HUDEP-2 (cell line): ENCODE measurements around the gene USP6NL.
A peak's percentile ranks its signal among the peaks of the same experiment; 100 is the strongest.

Source experiments
- DNase-seq, 76 experiments: peaks; one replicate each; lab custom pipeline; 2025; ENCODE audit not compliant: unreplicated experiment in 76 of 76; lab: John Stamatoyannopoulos, UW

USP6NL gene

GRCh38 chr10:11494923-11495322 is 116.5 kb downstream of the USP6NL start:
- DNase-seq, result peak in 3 of 76 experiments; percentile 2 to 7 (median 5)

DNA sequence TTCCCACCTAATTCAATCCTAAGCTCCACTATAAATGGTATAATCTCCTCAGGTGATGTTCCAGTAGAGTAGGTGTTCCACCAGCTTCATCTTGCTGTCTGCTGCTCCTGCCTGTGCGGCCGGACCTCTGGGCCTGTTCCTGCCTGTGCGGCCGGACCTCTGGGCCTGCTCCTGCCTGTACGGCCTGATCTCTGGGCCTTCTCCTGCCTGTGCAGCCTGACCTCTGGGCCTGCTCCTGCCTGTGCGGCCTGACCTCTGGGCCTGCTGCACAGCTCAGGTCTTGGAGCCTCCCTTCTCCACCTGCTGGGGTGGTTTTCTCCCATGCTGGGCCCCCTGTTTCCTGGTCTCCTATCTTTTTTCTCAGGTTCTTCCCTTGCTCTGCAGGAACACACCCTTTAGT is 117.8 kb downstream of the USP6NL start:
- no peak for DNase-seq

GRCh38 chr10:11491087-11491486 is 120.4 kb downstream of the USP6NL start:
- no peak for DNase-seq

- no peak for DNase-seq
Observed at GRCh38 chr10:11489591-11489990, 121.9 kb downstream of the USP6NL start.

DNA sequence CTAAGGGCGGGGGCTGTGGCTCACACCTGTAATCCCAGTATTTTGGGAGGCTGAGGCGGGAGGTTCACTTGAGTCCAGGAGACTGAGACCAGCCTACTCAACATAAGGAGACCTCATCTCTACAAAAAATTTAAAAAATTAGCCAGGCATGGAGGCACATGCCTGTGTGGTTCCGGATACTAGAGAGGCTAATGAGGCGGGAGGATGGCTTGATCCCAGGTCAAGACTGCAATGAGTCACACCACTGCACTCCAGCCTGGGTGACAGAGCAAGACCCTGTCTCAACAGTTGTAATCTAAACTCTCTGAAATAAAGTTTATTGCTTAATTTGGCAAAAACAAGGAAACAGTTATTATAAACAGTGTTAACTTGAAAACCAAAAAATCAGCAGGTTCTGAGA is 123.3 kb downstream of the USP6NL start:
- DNase-seq, result no peak

DNA sequence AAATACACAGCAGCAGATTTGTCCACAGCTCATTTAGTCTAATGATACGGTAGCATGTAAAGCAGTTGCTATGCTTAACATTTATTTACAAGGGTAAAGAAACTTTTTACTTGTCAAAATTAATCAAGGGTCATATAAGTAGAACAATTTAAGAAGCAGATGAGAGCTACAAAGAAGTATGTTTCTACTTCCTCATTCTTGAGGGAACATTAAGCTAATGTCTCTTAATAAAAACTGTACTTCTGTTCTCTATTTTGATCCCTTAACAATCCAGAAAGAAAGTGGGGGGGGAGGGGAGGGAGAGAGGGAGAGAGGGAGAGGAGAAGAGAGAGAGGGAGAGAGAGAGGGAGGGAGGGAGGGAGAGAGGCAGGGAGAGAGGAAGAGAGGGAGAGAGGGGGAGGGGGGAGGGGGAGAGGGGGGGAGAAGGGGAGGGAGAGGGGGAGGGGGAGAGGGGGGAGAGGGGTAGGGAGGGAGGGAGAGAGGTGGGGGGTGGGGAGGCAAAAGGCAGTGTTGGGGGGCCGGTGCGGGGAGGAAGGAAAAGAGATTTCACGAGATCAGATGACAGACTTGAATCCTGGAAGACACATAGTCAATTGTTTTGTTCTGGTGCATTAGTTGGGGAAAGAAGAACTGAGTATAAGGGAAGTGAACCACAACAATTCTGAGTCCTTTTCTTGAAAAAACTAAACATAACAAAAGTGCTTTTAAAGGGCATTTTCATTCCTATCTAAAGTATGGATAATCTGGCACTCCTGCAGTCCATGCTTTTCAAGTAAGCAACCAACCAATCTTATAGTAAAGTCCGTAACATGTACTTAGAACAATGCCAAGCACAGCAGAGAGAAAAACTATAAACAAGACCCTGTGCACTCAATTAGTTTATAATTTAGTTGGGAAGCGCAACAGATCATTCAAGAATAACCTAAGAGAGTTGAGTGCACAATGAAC is 128.0 kb downstream of the USP6NL start:
- no peak for DNase-seq

GRCh38 chr10:11482306-11482705 is 129.1 kb downstream of the USP6NL start:
- no peak for DNase-seq

DNA sequence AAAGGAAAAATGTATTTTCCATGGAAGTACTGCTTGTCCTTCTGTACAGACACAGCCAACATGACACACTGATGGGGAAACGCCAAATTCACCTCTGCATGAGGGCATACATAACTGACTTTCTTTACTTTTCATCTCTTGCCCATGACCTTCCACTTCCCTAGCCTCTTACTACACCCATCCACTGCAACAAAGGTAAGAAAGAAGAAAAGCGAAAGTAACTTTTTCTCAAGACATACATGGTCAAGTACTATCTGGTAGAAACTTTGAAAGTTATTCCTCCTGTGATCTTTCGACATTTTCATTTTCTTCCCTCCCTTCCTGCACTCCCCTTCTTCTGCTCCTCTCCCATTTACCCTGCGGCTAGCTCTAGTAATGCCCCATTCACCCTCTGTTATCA is 130.8 kb downstream of the USP6NL start:
- DNase-seq, result no peak

DNA sequence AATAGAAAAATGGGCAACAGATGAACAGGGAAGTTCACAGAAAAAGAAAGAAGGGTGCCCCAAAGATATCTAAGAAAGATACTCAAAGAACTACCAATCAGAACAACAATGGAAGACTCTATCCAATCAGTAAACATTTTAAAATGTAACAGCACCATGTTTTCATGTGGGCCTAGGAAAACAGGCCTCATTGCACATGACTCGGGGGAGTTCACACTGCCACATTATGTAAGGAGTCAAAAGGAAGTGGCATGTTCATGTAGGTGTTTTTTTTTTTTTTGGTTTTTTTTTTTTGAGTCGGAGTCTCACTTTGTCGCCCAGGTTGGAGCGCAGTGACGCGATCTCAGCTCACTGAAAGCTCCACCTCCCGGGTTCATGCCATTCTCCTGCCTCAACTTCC is 132.2 kb downstream of the USP6NL start:
- no peak for DNase-seq

DNA sequence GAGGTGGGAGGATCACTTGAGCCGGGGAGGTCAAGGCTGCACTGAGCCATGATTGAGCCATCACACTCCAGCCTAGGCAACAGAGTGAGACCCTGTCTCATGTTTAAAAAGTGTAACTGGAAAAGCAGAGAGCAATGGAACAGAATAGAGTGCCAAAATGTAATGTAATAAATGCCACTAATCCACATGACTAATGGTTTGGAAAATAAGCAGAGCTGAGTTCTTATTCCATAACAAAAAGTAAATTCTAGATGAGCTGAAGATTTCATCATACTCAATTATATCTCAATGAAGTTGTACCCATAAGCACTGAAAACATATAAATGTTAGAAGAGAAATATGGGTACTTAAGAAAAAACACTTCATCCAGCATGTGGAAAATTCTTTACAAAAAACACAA is 132.6 kb downstream of the USP6NL start:
- no peak for DNase-seq

DNA sequence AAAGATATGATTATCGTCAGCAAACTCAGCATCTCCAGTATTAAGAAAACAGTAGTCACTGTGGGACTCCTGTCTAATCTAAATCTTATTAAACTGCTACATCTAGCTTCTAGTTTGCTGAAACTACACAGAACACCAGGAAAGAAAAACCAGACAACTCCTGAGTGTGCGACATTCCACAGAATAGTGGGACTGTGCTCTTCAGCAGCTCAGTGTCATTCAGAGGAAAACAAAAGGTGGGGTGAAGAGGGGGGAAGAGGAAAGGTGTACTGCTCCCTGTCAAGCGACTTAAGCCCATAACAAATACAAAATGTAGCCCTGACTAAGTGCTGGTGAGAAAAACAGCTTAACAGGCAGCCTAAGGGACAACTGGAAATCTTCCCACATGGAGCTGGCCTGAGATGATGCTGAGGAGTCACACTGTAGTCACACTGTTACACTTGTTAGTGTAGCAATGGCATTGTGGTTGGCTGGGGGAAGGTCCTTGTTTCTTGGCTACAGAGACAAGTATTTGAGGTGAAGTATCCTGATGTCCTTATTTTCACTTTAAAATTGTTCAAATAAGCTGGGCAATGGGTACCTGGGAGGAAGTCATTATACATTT is 135.5 kb downstream of the USP6NL start:
- no peak for DNase-seq

DNA sequence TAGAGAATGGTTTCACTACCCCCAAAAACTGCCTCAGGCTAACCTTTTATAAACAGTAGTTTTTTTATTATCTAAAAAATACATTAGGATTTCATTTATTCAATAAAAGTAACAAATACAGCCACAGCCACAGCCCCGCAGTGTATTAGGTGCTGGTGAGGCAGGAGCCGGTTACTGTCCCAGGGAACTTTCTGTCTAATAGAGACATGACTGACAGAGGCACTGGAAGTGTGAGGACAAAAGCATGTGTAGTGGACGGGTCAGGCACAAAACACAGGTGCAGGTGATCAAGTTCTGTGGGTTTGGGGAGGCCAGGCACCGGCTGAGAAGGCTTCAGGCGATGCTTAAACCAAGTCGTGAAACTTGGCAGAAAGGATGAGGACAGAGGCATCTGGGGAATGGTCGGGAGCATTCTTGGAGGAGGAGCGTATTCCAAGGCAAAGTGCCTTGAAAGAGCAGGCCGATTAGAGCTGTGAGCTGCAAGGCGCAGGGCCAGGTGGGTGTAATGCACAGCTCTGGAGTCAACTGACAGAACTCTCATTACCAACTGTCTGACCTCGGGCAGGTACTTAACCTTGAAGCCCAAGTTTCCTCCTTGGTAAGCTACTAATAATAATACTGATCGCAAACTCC is 138.2 kb downstream of the USP6NL start:
- no peak for DNase-seq

DNA sequence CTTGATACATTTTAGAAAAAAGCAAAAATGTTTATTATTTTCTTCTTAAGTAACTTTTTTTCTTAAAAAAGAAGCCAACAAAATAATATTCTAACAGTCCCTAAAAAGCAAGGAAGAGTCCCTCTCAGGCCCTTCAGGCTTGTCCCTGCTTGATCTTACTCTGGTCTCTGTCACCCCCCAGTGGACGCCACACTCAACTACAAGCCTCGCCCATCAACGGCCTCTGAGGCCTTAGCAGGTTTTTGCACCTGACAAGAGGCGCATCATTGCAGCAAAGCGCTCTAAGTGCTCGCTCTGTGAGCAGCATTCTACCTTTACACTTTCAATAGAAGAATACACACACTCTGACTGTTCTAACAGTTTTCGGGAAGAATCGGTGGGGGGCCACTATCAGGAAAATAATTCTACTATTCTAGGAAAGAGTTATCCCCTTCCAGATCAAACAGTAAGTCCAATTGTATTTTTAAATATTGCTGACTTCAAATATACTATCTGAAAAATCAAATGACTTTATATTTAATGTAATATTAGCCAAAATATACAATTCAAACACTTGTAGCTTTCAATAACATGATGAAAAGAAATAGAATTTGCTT is 139.2 kb downstream of the USP6NL start:
- DNase-seq, result peak in 62 of 76 experiments; percentile 5 to 75 (median 44)

GRCh38 chr10:11469575-11470391 is 141.7 kb downstream of the USP6NL start:
- no peak for DNase-seq

DNA sequence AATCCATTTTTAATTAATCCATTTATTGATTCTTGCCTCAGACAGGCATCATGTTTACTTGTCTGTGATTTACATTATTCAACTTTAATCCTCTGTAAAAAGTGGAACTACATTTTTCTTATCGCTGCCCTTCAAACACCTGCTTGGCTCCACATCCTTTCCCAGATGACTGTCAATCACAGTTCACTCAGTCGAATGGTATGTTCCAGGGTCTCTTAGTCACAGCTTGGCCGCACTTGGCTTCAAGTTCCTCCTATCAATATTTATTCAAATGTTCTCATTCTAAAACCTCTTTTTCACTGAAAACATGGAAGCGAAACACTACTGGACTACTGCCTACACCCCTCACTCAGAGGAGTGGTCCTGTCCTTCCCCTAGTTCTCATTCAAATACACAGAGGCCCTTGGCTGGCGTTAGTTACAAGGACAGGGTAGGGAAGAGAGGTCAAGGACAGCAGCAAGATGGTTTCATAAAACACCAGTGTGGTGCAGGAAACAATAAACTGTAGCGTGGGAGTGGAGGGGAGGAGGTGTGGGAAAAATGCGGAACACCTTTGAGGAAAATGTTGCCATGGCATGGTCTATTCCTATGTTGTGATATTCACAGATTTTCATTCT is 143.2 kb downstream of the USP6NL start:
- DNase-seq, result no peak

DNA sequence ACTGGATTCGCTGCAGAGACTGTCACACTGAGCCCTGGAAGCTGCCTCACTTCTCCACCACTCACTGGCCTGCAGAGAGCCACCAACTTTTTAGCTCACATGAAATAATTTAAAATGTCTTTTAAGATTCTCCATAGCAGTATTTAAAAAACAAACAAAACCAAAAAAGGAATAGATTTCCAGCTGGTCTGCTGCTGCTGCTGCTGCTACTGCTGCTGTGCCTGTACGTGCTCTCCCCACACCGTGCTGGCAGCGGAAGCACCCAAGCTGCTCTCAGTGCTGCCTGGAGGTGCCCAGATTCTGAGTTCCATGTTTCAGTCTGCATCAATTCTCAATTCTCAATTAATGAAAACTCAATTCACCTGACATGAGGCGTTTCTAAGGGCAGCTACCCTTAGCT is 146.0 kb downstream of the USP6NL start:
- no peak for DNase-seq

DNA sequence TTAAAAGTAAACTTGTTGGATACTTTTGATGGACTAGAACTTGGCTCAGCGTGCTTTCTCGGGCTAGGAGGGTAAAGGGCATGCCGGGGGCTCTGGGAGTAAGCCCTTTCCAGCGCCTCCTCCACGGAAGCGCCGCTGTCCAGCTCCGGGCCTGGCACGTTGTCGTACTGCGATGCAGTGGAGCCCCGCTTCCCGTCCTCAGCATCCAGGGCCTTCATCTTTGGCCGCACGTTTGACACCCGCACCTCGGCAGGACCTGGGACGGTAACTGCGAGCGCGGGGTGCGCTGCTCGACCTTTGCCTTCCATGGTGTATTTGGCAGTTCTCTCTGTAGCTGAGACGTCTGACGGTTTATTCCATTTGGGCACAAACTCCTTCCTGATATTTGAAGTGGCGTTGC is 148.3 kb downstream of the USP6NL start:
- no peak for DNase-seq

GRCh38 chr10:11462071-11462470 is 149.4 kb downstream of the USP6NL start:
- DNase-seq, result no peak

DNA sequence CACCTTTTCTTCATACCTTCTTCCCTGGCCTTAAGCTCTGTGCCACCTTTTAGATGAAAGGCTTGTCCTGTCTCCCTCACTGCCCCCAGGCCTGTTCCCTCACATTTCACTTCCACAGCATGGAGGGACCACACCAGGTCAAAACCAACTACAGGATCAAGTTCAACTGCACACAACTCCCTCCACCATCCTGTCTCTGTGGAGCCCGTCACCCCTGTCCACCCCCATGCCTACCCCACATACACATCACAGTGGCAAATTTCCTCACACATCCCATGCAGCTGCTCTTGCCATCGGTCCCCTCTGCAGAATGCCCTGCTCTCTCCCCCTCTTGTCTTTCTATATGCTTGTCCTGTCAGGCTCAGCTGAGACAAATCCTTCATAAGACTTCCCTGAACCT is 154.1 kb downstream of the USP6NL start:
- no peak for DNase-seq

GRCh38 chr10:11454958-11455566 is 156.4 kb downstream of the USP6NL start:
- DNase-seq, result no peak
